GM23338 (cell line): Measurements from ENCODE around the gene SLC6A13. TPM values are rescaled to one million over a fixed set of nuclear protein-coding genes. Genes with fewer than 3 reads are reported as not detected.

Source experiments
- ATAC-seq: fragments of 200-7000 bp; cut with Tn5 transposase; 3 replicates; pipeline ENCODE4 v1.9.1; 2020
- DNase-seq: peaks from one replicate; pipeline ENCODE4 v3.0.0-alpha.2; 2015; ENCODE audit warnings: low spot score
- H2AFZ ChIP-seq: fragments of 200-600 bp; sonication (generic); 2 replicates; pipeline ENCODE4 v1.8.0; 2016; ENCODE audit warnings: antibody characterized with exemption, mild to moderate bottlenecking, moderate library complexity
- H3F3A ChIP-seq: fragments of 200-600 bp; sonication (generic); replicated peaks from 2 replicates; pipeline ENCODE4 v1.8.0; 2017; ENCODE audit warnings: antibody characterized with exemption, mixed run types, low read depth
- H3K27ac ChIP-seq: fragments of 200-600 bp; sonication (generic); 2 replicates; pipeline ENCODE4 v1.6.1; 2016; ENCODE audit warnings: low read depth
- H3K27me3 ChIP-seq: fragments of 200-600 bp; sonication (generic); 2 replicates; pipeline ENCODE4 v1.8.0; 2016; ENCODE audit warnings: mild to moderate bottlenecking, mixed run types, moderate library complexity; ENCODE audit not compliant: insufficient read depth
- H3K36me3 ChIP-seq: fragments of 200-600 bp; sonication (generic); 2 replicates; pipeline ENCODE4 v1.8.0; 2016; ENCODE audit warnings: mild to moderate bottlenecking; ENCODE audit not compliant: insufficient read depth
- H3K4me1 ChIP-seq: fragments of 200-600 bp; sonication (generic); 2 replicates; pipeline ENCODE4 v1.8.0; 2016; ENCODE audit warnings: mild to moderate bottlenecking, moderate library complexity; ENCODE audit not compliant: insufficient read depth
- H3K4me2 ChIP-seq: fragments of 200-600 bp; sonication (generic); 2 replicates; pipeline ENCODE4 v1.7.1; 2017; ENCODE audit warnings: mixed run types
- H3K4me3 ChIP-seq: fragments of 200-600 bp; sonication (generic); 2 replicates; pipeline ENCODE4 v1.6.1; 2016; ENCODE audit warnings: mixed run types
- H3K79me2 ChIP-seq: fragments of 200-600 bp; sonication (generic); replicated peaks from 2 replicates; pipeline ENCODE4 v1.8.0; 2017; ENCODE audit warnings: mild to moderate bottlenecking; ENCODE audit not compliant: insufficient read depth
- H3K9me2 ChIP-seq: fragments of 200-600 bp; sonication (generic); 2 replicates; pipeline ENCODE4 v1.8.0; 2017; ENCODE audit not compliant: insufficient read depth
- H4K20me1 ChIP-seq: fragments of 200-600 bp; sonication (generic); replicated peaks from 2 replicates; pipeline ENCODE4 v1.8.0; 2017; ENCODE audit warnings: mild to moderate bottlenecking; ENCODE audit not compliant: insufficient read depth
- H3K27ac Mint-ChIP-seq: 2 replicates; pipeline ENCODE4 v1.8.0; 2020; ENCODE audit warnings: inconsistent platforms, mild to moderate bottlenecking, moderate library complexity, mixed read lengths
- H3K27me3 Mint-ChIP-seq: 3 replicates; pipeline ENCODE4 v1.8.0; 2022; ENCODE audit warnings: low read depth, mild to moderate bottlenecking, moderate library complexity, mixed read lengths, inconsistent platforms; ENCODE audit not compliant: insufficient read depth, poor library complexity
- H3K36me3 Mint-ChIP-seq: 3 replicates; pipeline ENCODE4 v1.8.0; 2021; ENCODE audit warnings: low read depth, mild to moderate bottlenecking, inconsistent platforms, moderate library complexity, mixed read lengths
- H3K4me1 Mint-ChIP-seq: 3 replicates; pipeline ENCODE4 v1.8.0; 2020; ENCODE audit warnings: mild to moderate bottlenecking, inconsistent platforms, mixed read lengths
- H3K4me3 Mint-ChIP-seq: 3 replicates; pipeline ENCODE4 v1.8.0; 2021; ENCODE audit warnings: moderate library complexity, mild to moderate bottlenecking, inconsistent platforms, mixed read lengths
- H3K9me3 Mint-ChIP-seq: 3 replicates; pipeline ENCODE4 v1.8.0; 2020; ENCODE audit warnings: moderate library complexity, mild to moderate bottlenecking, inconsistent platforms, mixed read lengths
- CREB1 ChIP-seq: fragments of 250-450 bp; sonication (Bioruptor Pico); IDR thresholded peaks from 2 replicates; pipeline ENCODE4 v1.5.0; 2020; ENCODE audit warnings: low read depth, mild to moderate bottlenecking, moderate library complexity
- ETS1 ChIP-seq: IDR thresholded peaks from 2 replicates; pipeline ENCODE4 v1.6.1; 2016; ENCODE audit warnings: antibody characterized with exemption
- EZH2 ChIP-seq: fragments of 200-600 bp; sonication (generic); IDR thresholded peaks from one replicate; pipeline ENCODE4 v1.8.0; 2017; ENCODE audit warnings: antibody characterized with exemption, mild to moderate bottlenecking, low read depth; ENCODE audit not compliant: unreplicated experiment
- EZH2phosphoT487 ChIP-seq: fragments of 200-600 bp; sonication (generic); IDR thresholded peaks from one replicate; pipeline ENCODE4 v1.8.1; 2018; ENCODE audit warnings: antibody characterized with exemption; ENCODE audit not compliant: unreplicated experiment
- JUNB ChIP-seq: IDR thresholded peaks from one replicate; pipeline ENCODE4 v1.6.1; 2016; ENCODE audit warnings: antibody characterized with exemption; ENCODE audit not compliant: unreplicated experiment
- NANOG ChIP-seq: IDR thresholded peaks from 2 replicates; pipeline ENCODE4 v1.6.1; 2016; ENCODE audit warnings: antibody characterized with exemption, borderline replicate concordance
- POLR2AphosphoS5 ChIP-seq: IDR thresholded peaks from 2 replicates; pipeline ENCODE4 v1.6.1; 2016; ENCODE audit warnings: antibody characterized with exemption, low read depth
- REST ChIP-seq: IDR thresholded peaks from one replicate; pipeline ENCODE4 v1.6.1; 2018; ENCODE audit warnings: antibody characterized with exemption; ENCODE audit not compliant: unreplicated experiment
- STAT1 ChIP-seq: IDR thresholded peaks from one replicate; pipeline ENCODE4 v1.6.1; 2016; ENCODE audit warnings: antibody characterized with exemption; ENCODE audit not compliant: unreplicated experiment
- ZNF114 ChIP-seq: fragments of 250-450 bp; sonication (Bioruptor Pico); IDR thresholded peaks from 2 replicates; pipeline ENCODE4 v1.5.0; 2020; ENCODE audit warnings: mild to moderate bottlenecking, moderate library complexity
- ZNF331 ChIP-seq: fragments of 250-450 bp; sonication (Bioruptor Pico); IDR thresholded peaks from 2 replicates; pipeline ENCODE4 v1.5.0; 2020; ENCODE audit warnings: low read depth, mild to moderate bottlenecking, moderate library complexity
- ZNF462 ChIP-seq: fragments of 250-450 bp; sonication (Bioruptor Pico); IDR thresholded peaks from 2 replicates; pipeline ENCODE4 v1.5.0; 2020; ENCODE audit warnings: mild to moderate bottlenecking, moderate library complexity
- polyA plus RNA-seq: library from polyadenylated mRNA; unstranded; fragments of >200 nt; fragmentation: Nextera tagmentation; extraction: Ambion mirVana; gene quantifications from 2 replicates; pipeline ENCODE4 v1.2.1, GENCODE V29; 2016
- total RNA-seq: library from RNA; depleted of rRNA; stranded (reverse); fragments of >200 nt; shearing (Covaris generic); gene quantifications from 2 replicates; pipeline ENCODE4 v1.2.3, GENCODE V29; 2014

Gene SLC6A13
- total and polyA plus RNA-seq, 2 experiments from 2014 or later, result not detected

- H3K9me3 Mint-ChIP-seq, result peaks cover 6% of the 10 kb centered on the region; the same call in 2 of the 3 replicates
- Histone ChIP-seq H3K27me3 (peaks cover 21% of the 10 kb centered on the region), H3K4me3 (no peak overlapping the region), H2AFZ (no peak overlapping the region), H3K79me2 (no peaks in the 10 kb centered on the region), H4K20me1 (no peaks in the 10 kb centered on the region), H3K9me2 (no peaks in the 10 kb centered on the region), H3K4me2 (no peak overlapping the region), H3F3A (0 out of 2 replicates have a peak, but pooled peaks cover 3% of the 10 kb centered on the region), H3K27ac (no peak overlapping the region), H3K36me3 (no peaks in the 10 kb centered on the region), H3K4me1 (peaks cover 26% of the 10 kb centered on the region)
- no peak overlapping the region for H3K4me3 Mint-ChIP-seq
- H3K27me3 Mint-ChIP-seq, result peaks cover 24% of the 10 kb centered on the region
- DNase-seq, result no peak
- no peaks in the 10 kb centered on the region for H3K36me3 Mint-ChIP-seq
- no peak for ATAC-seq
- TF ChIP-seq JUNB, result no peak
- TF ChIP-seq ZNF331 (CRISPR knock-in tag), result no peak
- TF ChIP-seq REST, result no peak
- TF ChIP-seq EZH2, result no peak
- no peak for TF ChIP-seq STAT1
- TF ChIP-seq NANOG, result no peak
- no peak for TF ChIP-seq POLR2AphosphoS5
- no peak for TF ChIP-seq ZNF114 (CRISPR knock-in tag)
- TF ChIP-seq CREB1 (CRISPR knock-in tag), result no peak
- TF ChIP-seq EZH2phosphoT487, result no peak
- no peak for TF ChIP-seq ETS1
- TF ChIP-seq ZNF462 (CRISPR knock-in tag), result no peak
- H3K4me1 Mint-ChIP-seq, result peaks cover 21% of the 10 kb centered on the region
- no peak overlapping the region for H3K27ac Mint-ChIP-seq
These were observed 64.5 kb downstream of the SLC6A13 start for GRCh38 chr12:197911-198695.
